ENCODE results near the gene RP2.

RP2 gene

DNA sequence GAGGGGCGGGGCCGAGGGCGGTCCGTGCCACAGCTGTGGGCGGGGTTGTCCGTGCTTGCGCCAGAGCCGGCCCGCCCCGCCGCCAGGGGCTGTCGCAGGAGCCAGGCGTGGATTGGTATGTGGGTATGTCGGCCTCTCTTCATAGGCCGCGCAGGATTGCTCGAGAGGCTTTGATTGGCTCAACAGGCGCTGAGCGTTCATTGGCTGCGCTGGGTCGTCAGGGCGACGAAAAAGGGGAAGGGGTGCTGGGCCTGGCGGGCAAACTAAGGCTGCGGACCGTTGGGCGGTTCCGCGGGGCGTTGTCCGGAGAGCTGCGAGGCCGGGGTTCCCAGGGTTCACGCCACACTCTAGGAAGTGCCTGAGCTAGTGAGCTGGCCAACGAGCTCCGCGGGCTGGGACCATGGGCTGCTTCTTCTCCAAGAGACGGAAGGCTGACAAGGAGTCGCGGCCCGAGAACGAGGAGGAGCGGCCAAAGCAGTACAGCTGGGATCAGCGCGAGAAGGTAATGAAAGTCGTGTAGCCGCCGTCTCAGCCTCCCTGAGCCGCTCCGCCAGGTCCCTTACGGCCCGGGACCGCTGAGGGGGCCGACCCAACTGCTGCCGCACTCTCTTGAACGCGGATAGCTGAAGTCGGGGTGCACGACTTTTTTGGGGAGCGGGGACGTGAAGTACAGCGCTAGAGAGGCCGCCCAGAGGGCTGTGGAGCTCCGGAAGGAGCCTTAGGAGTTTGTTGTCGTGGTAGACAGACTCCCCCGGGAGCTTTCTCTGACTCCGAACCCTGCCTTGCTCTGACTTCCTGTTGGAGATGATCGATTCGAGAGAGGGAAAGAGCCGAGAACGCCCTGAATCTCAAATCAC lies at the start of gene RP2:
RP2 (plus strand) TSS at position 343 of the 857 bp plus-strand sequence; CDS start at position 401, 58 bp downstream.
- DNase-seq (ENCODE audit: low spot score) = peak; percentile 92

DNA sequence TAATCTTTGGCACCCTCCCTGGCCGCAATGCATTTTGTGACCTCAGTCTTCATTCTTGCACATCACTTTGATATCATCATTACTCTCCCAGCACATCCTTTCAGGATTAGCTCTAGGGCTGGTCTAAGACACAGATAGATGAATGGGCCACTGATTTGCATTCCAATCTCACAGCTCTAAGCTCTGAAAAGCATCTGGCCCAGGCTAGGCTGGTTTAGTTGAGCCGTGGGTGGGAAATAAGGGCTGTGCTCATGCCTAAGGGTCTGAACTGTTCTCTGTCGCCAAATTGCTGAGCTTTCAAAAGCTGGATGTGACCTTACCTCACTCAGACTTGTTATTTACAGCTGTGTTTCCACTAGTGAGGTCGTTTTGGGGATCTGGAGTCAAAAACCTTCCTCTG lies 47.9 kb upstream of the RP2 start:
- DNase-seq (ENCODE audit: low spot score) = peak; percentile 25

DNA sequence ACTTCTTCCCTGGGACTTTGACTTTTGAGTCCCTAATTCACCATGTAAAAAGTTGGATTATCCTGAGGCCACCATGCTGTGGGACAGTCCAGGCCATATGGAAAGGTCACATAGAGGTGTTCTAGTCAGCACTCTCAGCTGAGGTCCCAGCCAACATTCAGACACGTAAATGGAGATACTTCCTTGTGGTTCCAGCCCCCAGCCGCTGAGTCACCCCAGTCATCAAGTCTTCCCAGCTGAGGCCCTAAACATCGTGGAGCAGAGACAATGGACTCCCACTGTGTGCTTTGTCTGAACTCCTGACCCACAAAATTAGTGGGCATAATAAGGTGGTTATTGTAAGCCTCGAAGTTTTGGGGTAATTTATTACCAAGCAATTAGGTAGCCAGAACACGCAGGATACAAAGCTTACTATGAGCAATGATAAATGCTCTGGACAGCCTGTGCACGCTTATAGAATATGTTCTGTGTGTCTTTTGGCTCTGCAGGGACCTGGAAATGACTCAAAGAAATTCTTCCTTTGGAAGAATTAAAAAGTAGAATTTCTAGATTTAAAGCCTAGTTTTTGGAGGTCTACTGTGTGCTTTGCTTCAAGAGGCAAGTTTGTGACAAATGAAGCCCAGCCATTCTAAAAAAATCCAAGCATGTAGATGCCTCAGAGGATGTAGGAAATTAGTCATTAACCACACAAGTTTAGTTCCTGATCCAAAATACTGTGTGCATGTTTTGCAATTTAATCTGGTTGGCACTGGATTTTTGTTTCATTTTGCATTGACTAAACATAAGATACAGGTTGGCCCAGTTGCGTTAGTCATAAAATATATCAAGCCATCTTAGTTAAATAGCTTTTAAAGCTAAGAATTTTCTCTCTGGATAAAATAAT lies 44.7 kb upstream of the RP2 start:
- no peak for DNase-seq (ENCODE audit: low spot score)

- no peak for DNase-seq (ENCODE audit: low spot score)
These were observed 44.0 kb upstream of the RP2 start for GRCh38 chrX:46792810-46793188.

GRCh38 chrX:46793386-46794143 lies 43.3 kb upstream of the RP2 start:
- DNase-seq (ENCODE audit: low spot score) = no peak

DNA sequence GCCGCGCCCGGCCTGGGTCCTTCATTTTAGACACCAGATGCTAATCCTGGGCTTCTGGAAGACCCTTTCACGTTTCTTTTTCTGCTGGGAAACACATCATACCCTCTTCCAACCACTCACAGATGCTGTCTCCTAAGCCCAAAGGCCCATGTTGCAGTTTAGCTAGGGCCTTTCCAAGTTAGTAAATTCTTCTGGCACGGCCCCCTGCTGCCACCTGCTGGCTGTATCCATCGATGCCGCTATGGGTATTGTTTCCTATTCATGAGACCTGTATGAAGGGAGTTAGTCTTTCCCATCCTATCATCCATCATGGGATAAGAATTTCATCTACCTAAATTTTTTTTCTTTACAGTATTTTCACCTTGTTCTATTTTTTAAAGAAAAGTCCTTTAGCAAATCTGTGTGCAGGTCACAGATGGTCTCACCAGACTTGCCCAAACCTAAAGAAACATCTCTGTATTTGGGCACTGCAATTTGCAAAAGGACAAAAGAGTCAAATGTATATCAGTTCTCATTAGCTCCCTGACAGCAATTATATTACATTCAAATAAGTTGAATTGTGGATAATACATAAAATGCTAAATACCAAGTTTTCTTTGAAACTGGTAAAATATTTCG lies 40.2 kb upstream of the RP2 start:
- DNase-seq (ENCODE audit: low spot score) = peak; percentile 70

DNA sequence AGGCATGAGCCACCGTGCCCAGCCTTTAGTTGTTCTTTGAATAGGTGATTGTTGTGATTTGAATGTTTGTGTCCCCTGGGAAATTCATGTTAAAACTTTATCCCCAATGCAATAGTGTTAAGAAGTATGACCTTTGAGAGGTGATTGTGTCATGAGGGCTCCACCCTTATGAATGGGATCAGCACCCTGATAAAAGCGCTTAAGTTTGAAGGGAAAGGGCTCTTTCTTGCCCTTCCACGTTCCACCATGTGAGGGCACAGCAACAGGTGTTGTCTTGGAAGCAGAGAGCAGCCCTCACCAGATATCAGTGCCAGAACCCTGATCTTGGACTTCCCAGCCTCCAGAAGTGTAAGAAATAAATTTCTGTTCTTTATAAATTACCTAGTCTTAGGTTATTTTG lies 33.7 kb upstream of the RP2 start:
- no peak for DNase-seq (ENCODE audit: low spot score)

GRCh38 chrX:46805270-46805669 lies 31.6 kb upstream of the RP2 start:
- no peak for DNase-seq (ENCODE audit: low spot score)

GRCh38 chrX:46811121-46811520 lies 25.7 kb upstream of the RP2 start:
- no peak for DNase-seq (ENCODE audit: low spot score)

DNA sequence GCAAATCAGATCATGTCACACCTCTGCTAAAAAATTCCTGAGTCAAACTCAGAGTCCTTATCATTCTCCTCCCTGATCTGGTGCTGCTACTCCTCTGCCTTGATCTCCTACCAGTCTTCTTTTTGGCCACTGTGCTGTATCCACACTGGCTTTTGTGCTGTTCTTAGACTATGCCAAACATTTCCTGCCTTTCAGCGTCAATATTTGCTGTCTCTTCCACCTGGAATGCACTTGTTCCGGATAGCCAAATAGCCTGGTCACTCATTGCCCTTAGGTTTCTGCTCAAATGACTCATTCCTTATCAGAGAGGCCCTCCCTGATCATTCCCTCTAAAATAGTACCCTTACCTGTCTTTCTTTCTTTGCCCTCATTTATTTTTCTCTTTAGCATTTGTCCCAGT lies 24.4 kb upstream of the RP2 start:
- DNase-seq (ENCODE audit: low spot score) = no peak

DNA sequence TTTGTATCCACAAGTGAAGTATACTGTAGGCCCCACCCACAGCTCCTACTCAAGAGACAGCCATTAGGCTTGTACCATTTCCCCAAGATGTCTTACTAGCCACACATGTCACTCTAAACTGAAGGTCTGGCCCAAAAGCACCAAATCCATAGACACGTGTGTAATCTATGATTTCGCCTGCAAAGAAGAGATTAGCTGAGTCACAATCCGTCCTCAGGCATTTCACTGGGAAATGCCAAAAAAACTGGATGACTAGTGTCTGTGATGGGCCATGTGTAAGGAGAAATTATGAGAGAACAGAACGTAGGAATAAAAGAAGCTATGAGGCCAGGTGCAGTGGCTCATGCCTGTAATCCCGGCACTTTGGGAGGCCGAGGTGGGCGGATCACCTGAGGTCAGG lies 21.9 kb upstream of the RP2 start:
- DNase-seq (ENCODE audit: low spot score) = no peak

- DNase-seq (ENCODE audit: low spot score) = no peak
These were observed 17.7 kb upstream of the RP2 start for GRCh38 chrX:46819136-46819535.

GRCh38 chrX:46820391-46821100 lies 16.3 kb upstream of the RP2 start:
- no peak for DNase-seq (ENCODE audit: low spot score)

DNA sequence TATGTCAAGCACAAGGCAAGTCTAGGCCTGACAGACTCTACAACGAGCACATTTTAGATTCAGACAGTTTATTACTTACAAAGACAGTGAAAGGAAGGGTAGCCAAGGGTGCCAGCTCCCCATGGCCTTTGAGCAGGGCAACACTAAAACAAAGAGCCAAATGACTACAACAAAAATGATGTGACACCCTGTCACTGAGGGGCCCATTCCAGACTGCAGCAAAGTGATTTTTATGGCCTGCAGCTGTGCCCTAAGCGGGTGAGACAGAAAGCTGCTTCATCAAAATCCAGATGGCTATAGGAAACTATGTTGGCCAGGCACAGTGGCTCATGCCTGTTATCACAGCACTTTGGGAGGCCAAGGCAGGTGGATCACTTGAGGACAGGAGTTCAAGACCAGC lies 13.4 kb upstream of the RP2 start:
- no peak for DNase-seq (ENCODE audit: low spot score)

GRCh38 chrX:46831765-46832327 lies 5.0 kb upstream of the RP2 start:
- no peak for DNase-seq (ENCODE audit: low spot score)

GRCh38 chrX:46837558-46838485 lies 979 bp downstream of the RP2 start:
- no peak for DNase-seq (ENCODE audit: low spot score)

GRCh38 chrX:46838486-46838870 lies 1.6 kb downstream of the RP2 start:
- DNase-seq (ENCODE audit: low spot score) = no peak

DNA sequence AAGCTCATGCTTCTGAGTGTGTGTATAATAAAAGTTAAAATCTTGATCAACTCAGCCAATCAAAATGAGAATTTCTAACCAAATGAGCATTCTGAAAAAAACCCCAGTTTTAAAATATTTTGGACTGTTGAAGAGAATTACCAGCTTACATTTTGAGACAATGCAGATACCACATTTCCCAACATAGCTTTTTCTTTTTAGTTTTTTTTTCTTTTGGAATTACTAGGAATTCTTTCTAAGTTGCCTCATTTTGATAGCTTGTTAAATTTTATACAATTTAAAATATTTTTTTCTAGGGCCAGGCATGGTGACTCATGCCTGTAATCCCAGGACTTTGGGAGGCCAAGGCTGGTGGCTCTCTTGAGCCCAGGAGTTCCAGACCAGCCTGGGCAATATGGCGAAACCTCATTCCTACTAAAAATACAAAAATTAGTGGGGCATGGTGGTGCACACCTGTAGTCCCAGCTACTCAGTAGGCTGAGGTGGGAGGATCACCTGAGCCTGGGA lies 2.2 kb downstream of the RP2 start:
- no peak for DNase-seq (ENCODE audit: low spot score)

DNA sequence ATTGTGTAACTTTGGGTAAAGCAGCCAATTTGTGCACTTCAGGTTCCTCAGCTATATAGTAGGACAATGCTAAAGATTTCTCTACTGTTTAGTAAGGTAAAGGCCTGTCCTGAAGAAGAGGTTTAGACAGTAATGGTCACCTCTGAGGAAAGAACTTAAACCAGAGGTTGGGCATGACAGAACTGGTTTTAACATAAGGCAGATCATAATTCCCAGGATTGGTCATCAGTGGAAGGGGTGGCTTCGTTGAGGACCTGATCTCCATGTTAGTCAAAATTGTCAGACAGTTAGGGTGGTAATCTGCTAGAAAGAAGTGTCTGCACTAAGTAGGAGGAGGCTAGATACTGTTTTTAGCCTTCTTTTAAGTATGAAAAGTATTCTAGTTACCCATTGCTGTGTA lies 4.1 kb downstream of the RP2 start:
- no peak for DNase-seq (ENCODE audit: low spot score)

GRCh38 chrX:46841346-46841745 lies 4.5 kb downstream of the RP2 start:
- no peak for DNase-seq (ENCODE audit: low spot score)
